Vagina (tissue), 2 donors: ENCODE data around the gene MXD1.

ENCODE experiments used
- CTCF ChIP-seq, 3 experiments: fragments of 450-650 bp in 2 of 3; fragments of 200-600 bp in 1 of 3; sonication (generic) in 1 of 3; IDR thresholded peaks; one replicate each; pipeline ENCODE4 v1.5.1; 2017 to 2019; ENCODE audit warnings: antibody characterized with exemption in 3 of 3, mild to moderate bottlenecking in 2 of 3, moderate library complexity in 2 of 3
- POLR2A ChIP-seq, 2 donors: fragments of 450-650 bp; IDR thresholded peaks; one replicate each; pipeline ENCODE4 v1.6.1; 2017; ENCODE audit warnings: antibody characterized with exemption in 2 of 2, mild to moderate bottlenecking in 2 of 2, moderate library complexity in 2 of 2

- TF ChIP-seq CTCF (IDR thresholded peaks at IDR 0.05): no peak
- TF ChIP-seq POLR2A (IDR thresholded peaks at IDR 0.05): no peak
Measured at GRCh38 chr2:69973335-69973735, 58.4 kb downstream of the MXD1 start.
